ENCODE measurements around the gene ENG. TPM values are rescaled to one million over a fixed set of nuclear protein-coding genes. Genes with fewer than 3 reads are reported as not detected.

The ENG gene
- total RNA-seq, 1 donor from 2014 or later, result 130 TPM

DNA sequence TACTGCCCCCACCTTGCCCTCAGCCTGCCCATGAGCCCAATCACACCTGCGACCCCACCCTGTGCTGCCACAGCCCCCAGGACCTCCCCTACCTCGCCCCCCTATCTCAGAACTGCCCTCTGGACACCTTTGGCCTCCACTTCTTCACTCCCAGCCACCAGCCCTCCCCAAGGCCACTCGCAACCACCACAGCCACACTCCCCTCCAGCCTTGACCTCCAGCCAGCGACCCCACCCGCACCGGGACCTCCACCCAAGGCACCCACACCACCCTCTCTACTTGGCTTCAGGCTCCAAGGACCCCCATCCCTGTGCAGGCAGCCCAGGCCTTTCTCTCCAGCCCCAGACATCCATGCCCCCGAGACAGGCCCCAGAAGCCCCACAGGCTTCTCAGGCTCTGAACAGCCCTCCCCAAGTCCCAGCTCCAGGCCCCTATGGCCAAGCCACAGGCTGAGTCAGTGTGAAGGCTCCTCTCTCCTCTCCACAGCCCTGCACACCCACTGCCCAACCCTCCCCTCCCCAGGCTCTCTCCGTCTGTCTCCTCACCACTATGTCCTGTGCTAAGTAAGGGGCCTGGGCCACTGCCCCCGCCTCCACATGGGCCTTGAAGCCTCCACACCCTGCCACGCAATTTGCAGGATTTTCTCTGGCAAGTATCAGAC, 21.0 kb upstream of the ENG start:
- TF ChIP-seq POLR2A (IDR thresholded peaks at IDR 0.05), result no peak
- TF ChIP-seq, protein P1, sequence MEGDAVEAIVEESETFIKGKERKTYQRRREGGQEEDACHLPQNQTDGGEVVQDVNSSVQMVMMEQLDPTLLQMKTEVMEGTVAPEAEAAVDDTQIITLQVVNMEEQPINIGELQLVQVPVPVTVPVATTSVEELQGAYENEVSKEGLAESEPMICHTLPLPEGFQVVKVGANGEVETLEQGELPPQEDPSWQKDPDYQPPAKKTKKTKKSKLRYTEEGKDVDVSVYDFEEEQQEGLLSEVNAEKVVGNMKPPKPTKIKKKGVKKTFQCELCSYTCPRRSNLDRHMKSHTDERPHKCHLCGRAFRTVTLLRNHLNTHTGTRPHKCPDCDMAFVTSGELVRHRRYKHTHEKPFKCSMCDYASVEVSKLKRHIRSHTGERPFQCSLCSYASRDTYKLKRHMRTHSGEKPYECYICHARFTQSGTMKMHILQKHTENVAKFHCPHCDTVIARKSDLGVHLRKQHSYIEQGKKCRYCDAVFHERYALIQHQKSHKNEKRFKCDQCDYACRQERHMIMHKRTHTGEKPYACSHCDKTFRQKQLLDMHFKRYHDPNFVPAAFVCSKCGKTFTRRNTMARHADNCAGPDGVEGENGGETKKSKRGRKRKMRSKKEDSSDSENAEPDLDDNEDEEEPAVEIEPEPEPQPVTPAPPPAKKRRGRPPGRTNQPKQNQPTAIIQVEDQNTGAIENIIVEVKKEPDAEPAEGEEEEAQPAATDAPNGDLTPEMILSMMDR (IDR thresholded peaks at IDR 0.05), result no peak
- TF ChIP-seq POLR2AphosphoS5 (IDR thresholded peaks at IDR 0.05; ENCODE audit: insufficient read depth in 1 of 2, low read depth in 1 of 2), result no peak
- intact Hi-C loops (cut with DNase I), result no loop called here
- DNase-seq (ENCODE audit: extremely low spot score in 2 of 2), result no peak
- peak overlapping the region; percentile 89 for H3K27ac ChIP-seq
- peak overlapping the region; percentile 47 to 74 for H3K4me3 ChIP-seq
- H3K36me3 ChIP-seq, result peaks cover 0 to 20% of the 10 kb centered on the region in 2 donors
- no peaks in the 10 kb centered on the region for H3K9me3 ChIP-seq
- peaks cover 60% of the 10 kb centered on the region for H3K4me1 ChIP-seq
- H3K27me3 ChIP-seq, result no peaks in the 10 kb centered on the region

GRCh38 chr9:127874301-127875221, 20.1 kb upstream of the ENG start:
- peaks cover 0 to 20% of the 10 kb centered on the region in 2 donors for H3K36me3 ChIP-seq
- intact Hi-C loops (cut with DNase I), result loop anchor here (5.0 kb wide), 1 partner anchor 137 kb away; the partner anchor contains the start of gene TOR2A
- TF ChIP-seq POLR2A (IDR thresholded peaks at IDR 0.05), result no peak
- no peak for TF ChIP-seq POLR2AphosphoS5 (IDR thresholded peaks at IDR 0.05; ENCODE audit: insufficient read depth in 1 of 2, low read depth in 1 of 2)
- TF ChIP-seq, protein P1 (IDR thresholded peaks at IDR 0.05), result no peak
- no peaks in the 10 kb centered on the region for H3K27me3 ChIP-seq
- H3K4me1 ChIP-seq, result peaks cover 63% of the 10 kb centered on the region
- DNase-seq (ENCODE audit: extremely low spot score in 2 of 2), result no peak
- peak overlapping the region in 1 of 2 donors; percentile 16 for H3K4me3 ChIP-seq
- peak overlapping the region; percentile 89 for H3K27ac ChIP-seq
- H3K9me3 ChIP-seq, result no peaks in the 10 kb centered on the region

DNA sequence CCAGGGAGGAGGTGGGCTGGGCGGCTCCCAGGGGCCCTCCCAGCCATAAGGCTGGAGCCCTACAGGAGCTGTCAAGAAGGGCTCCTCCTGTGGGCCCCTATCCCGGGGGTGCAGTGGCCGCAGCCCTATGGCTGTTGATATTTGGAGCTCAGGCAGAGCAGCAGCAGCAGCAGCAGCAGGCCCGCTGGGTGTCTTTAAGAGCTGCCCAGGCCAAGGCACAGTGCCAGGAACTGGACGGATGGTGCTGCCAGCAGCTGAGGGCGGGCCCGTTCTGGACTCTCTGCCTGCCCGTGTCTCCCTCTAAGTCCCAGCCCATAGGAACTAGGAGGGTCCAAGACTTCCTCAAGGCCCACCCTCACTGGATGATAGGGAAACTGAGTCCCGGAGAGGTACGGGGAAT, 19.4 kb upstream of the ENG start:
- no peak for TF ChIP-seq POLR2AphosphoS5 (IDR thresholded peaks at IDR 0.05; ENCODE audit: insufficient read depth in 1 of 2, low read depth in 1 of 2)
- TF ChIP-seq, protein P1 (IDR thresholded peaks at IDR 0.05), result no peak
- TF ChIP-seq POLR2A (IDR thresholded peaks at IDR 0.05), result no peak
- H3K36me3 ChIP-seq, result peaks cover 0 to 20% of the 10 kb centered on the region in 2 donors
- no peaks in the 10 kb centered on the region for H3K9me3 ChIP-seq
- DNase-seq (ENCODE audit: extremely low spot score in 2 of 2), result no peak
- peaks cover 63% of the 10 kb centered on the region for H3K4me1 ChIP-seq
- H3K4me3 ChIP-seq, result peak overlapping the region in 1 of 2 donors; percentile 15
- H3K27me3 ChIP-seq, result no peaks in the 10 kb centered on the region
- H3K27ac ChIP-seq, result peak overlapping the region; percentile 89
- intact Hi-C loops (cut with DNase I), result loop anchor here (5.0 kb wide), 1 partner anchor 137 kb away; the partner anchor contains the start of gene TOR2A

DNA sequence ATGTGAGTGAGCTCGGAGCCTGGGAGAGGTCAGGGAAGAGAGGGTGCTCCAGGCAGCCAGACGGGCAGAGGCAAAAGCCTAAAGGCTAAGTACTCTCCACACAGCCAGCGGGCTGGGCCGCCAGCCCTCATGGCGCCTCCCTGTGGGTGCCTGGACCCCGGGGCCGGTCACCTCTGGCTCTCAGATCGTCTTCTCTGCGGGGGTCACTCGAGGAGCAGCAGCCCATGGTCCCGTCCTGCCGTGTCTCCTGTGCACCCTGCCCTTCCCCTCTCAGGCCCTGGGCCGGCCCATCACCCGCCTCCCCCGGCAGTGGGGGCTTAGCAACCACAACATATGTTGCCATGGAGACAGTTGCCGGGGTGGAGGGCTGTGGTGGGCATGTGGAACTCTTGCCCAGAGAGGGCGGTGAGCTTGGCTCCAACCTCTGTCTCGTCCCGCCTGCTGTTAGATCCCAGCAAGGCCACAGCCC, 18.8 kb upstream of the ENG start:
- Histone ChIP-seq H3K27ac (peak overlapping the region; percentile 89), H3K4me1 (peaks cover 56% of the 10 kb centered on the region), H3K27me3 (no peaks in the 10 kb centered on the region), H3K9me3 (no peaks in the 10 kb centered on the region), H3K4me3 (no peak overlapping the region), H3K36me3 (peaks cover 0 to 20% of the 10 kb centered on the region in 2 donors)
- intact Hi-C loops (cut with DNase I), result loop anchor here (5.0 kb wide), 1 partner anchor 136 kb away; the partner anchor contains the start of gene TOR2A
- TF ChIP-seq, protein P1 (IDR thresholded peaks at IDR 0.05), result no peak
- TF ChIP-seq POLR2A (IDR thresholded peaks at IDR 0.05) (no peak), POLR2AphosphoS5 (IDR thresholded peaks at IDR 0.05; ENCODE audit: insufficient read depth in 1 of 2, low read depth in 1 of 2) (no peak)
- no peak for DNase-seq (ENCODE audit: extremely low spot score in 2 of 2)
